ENCODE results near the gene SYNJ2. TPM values are rescaled to one million over a fixed set of nuclear protein-coding genes. Genes with fewer than 3 reads are reported as not detected.
A peak's percentile ranks its signal among the peaks of the same experiment; 100 is the strongest.

Gene SYNJ2
- total RNA-seq, 1 donor from 2014 or later = 18.9 TPM

DNA sequence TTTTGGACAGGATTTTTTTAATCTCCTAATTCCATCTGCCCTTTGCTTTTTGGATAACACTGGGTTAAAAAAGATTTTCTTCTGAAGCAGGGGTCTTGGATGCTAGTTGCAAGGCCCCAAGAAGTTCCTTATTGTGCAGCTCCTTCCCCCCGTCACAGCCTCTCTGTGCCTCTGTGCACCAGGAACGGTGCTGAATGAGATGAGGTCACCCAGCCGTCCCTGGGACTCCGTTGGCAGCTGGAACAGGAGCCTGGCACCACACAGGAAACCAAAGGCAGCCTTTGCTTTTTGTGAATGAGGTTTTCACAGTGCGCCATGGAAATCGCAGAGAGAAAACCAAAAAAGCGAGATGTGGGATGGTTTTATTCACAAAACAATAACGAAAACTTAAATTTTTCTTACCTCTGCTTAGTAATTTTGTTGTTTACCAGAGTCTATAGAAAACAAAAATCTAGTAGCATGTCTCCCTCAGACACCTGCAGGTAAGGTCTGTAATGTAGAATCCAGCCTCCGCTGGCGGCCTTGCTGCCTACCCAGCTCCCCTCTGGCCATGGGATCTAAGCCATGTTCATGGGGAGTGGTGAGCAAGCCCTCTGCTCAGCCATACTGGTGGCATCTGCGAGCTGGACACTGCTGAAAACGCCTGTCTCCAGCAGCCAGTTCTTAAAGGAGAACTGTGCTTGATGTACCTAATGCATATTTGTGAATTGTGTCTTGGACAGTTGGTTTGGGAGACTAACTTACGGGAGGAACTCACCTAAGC lies 40.4 kb upstream of the SYNJ2 start:
- TF ChIP-seq, protein P1, sequence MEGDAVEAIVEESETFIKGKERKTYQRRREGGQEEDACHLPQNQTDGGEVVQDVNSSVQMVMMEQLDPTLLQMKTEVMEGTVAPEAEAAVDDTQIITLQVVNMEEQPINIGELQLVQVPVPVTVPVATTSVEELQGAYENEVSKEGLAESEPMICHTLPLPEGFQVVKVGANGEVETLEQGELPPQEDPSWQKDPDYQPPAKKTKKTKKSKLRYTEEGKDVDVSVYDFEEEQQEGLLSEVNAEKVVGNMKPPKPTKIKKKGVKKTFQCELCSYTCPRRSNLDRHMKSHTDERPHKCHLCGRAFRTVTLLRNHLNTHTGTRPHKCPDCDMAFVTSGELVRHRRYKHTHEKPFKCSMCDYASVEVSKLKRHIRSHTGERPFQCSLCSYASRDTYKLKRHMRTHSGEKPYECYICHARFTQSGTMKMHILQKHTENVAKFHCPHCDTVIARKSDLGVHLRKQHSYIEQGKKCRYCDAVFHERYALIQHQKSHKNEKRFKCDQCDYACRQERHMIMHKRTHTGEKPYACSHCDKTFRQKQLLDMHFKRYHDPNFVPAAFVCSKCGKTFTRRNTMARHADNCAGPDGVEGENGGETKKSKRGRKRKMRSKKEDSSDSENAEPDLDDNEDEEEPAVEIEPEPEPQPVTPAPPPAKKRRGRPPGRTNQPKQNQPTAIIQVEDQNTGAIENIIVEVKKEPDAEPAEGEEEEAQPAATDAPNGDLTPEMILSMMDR (IDR thresholded peaks at IDR 0.05; ENCODE audit: unreplicated experiment) = no peak
- Mint-ChIP-seq H3K27ac (no peak overlapping the region), H3K27me3 (no peaks in the 10 kb centered on the region), H3K36me3 (ENCODE audit: insufficient read depth) (peaks cover 45% of the 10 kb centered on the region), H3K4me3 (ENCODE audit: low read depth) (no peak overlapping the region), H3K9me3 (ENCODE audit: low read depth) (no peaks in the 10 kb centered on the region), H3K4me1 (ENCODE audit: low read depth) (peaks cover 8% of the 10 kb centered on the region)
- no peak for DNase-seq (ENCODE audit: low spot score, unreplicated experiment)

DNA sequence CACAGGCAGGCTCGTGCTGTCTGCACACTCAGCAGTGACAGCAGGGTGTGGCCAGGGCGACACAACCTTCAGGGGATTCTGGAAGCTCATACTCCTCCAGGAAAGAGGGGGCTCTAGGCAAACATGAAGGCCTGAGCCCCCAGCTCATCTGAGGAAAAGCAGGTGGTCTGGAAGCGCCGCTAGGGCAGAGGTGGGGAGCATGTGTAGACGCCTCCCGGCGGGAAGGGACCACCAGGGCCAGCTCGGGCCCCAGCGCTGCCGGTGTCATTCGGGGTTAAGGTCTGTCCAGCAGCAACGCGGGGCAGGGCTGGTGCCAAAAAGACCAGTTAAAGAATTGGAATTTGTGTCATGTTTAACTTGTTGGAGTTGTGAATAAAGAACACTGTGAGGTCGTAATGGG lies 39.3 kb upstream of the SYNJ2 start:
- Mint-ChIP-seq H3K27me3 (no peaks in the 10 kb centered on the region), H3K36me3 (ENCODE audit: insufficient read depth) (peaks cover 51% of the 10 kb centered on the region), H3K9me3 (ENCODE audit: low read depth) (no peaks in the 10 kb centered on the region), H3K4me1 (ENCODE audit: low read depth) (peaks cover 8% of the 10 kb centered on the region), H3K27ac (peak overlapping the region; percentile 87), H3K4me3 (ENCODE audit: low read depth) (no peak overlapping the region)
- DNase-seq (ENCODE audit: low spot score, unreplicated experiment) = no peak
- TF ChIP-seq, protein P1 (IDR thresholded peaks at IDR 0.05; ENCODE audit: unreplicated experiment) = no peak

DNA sequence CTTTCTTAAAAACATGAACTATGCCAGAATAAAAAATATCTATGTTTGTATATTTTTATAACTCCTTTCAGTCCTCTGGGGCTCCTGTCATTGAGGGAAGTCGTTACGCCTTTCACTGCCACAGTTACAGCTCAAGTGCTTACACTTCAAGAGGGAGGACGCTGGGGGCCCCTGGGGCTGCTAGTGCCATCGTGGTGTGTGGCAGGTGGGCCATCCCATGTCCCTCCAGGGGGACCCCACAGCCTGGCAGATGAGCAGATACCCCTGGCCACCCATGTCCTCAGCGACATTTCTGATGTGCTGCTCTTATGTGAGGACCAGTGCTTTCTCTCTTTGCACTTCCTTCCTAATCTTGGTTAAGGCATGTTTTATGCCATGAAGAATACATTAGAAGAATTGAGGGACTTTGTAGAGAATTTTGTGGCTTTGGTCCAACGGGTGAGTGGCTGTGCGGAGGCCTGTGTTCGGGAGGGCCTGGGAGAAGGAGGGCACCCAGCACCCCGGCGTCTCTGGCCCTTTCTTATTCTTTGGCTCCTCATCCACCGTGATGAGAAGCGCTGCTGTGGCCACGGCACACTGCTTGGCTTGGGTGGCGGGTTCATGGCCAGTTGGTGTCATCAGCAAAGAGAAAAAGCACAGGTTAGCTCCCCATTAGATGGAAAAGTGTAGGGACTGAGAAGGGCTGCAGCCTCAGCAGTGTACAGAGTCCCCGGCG lies 38.3 kb upstream of the SYNJ2 start:
- no peak for DNase-seq (ENCODE audit: low spot score, unreplicated experiment)
- Mint-ChIP-seq H3K9me3 (ENCODE audit: low read depth) (no peaks in the 10 kb centered on the region), H3K27me3 (no peaks in the 10 kb centered on the region), H3K4me1 (ENCODE audit: low read depth) (peaks cover 8% of the 10 kb centered on the region), H3K4me3 (ENCODE audit: low read depth) (no peak overlapping the region), H3K36me3 (ENCODE audit: insufficient read depth) (peaks cover 57% of the 10 kb centered on the region), H3K27ac (peak overlapping the region; percentile 43)
- TF ChIP-seq, protein P1 (IDR thresholded peaks at IDR 0.05; ENCODE audit: unreplicated experiment) = no peak

DNA sequence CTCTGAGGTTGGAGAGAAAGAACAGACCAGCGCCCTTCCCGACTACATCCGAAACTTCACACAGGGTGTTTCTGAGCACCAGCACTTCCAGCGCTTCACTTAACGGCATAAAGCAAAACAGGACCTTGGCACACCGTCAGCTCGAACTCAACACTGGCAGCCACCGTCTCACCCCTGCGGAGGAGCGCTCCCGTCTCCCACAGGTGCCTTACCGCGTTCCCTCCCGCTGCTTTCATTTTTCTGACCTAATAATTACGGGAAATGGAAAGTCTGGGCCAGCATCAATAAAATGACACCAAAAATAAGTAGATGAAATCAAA lies 37.7 kb upstream of the SYNJ2 start:
- Mint-ChIP-seq H3K27me3 (no peaks in the 10 kb centered on the region), H3K9me3 (ENCODE audit: low read depth) (peaks cover 5% of the 10 kb centered on the region), H3K4me3 (ENCODE audit: low read depth) (no peak overlapping the region), H3K27ac (peak overlapping the region; percentile 43), H3K36me3 (ENCODE audit: insufficient read depth) (peaks cover 57% of the 10 kb centered on the region), H3K4me1 (ENCODE audit: low read depth) (peaks cover 8% of the 10 kb centered on the region)
- TF ChIP-seq, protein P1 (IDR thresholded peaks at IDR 0.05; ENCODE audit: unreplicated experiment) = no peak
- DNase-seq (ENCODE audit: low spot score, unreplicated experiment) = no peak

DNA sequence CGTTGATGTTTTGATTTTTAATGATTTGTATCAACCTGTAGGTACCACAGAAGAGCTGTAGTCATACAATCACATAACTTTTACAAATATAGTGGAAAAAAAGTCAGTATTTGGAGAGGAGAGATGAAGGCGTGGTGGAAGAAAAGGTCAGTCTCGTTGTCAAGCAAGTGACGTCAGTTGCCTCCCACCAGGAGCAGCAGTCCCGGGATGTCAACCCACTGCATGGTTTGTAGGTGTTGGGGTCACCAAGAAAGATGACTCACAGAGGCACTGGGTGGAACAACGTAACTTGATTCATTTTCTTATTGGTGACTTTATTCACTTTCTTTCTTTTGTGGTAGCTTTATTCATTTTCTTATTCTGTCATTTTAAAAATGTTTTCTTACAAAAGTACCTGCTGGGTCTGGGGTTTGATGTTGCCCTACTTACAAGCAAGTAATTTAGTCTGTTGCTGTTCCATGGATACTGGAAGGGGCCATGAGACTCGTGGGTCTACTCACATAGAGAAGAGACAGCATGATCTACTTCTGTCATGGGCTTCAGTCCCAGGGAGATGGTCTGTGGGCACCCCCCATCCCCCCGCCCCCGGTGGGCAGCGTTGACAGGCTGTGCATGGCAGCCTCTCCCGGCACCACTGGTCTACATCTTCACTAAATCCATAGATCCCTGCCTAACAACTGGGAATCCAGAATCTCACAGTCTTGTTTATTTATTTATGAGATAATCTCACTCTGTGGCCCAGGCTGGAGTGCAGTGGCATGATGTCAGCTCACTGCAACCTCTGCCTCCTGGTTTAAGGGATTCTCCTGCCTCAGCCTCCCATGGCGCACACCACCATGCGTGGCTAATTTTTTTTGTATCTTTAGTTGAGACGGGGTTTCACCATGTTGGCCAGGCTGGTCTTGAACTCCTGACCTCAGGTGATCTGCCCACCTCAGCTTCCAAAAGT lies 36.4 kb upstream of the SYNJ2 start:
- H3K4me1 Mint-ChIP-seq (ENCODE audit: low read depth) = peaks cover 3% of the 10 kb centered on the region
- H3K9me3 Mint-ChIP-seq (ENCODE audit: low read depth) = peaks cover 18% of the 10 kb centered on the region
- TF ChIP-seq, protein P1 (IDR thresholded peaks at IDR 0.05; ENCODE audit: unreplicated experiment) = no peak
- H3K27ac Mint-ChIP-seq = peak overlapping the region; percentile 82
- H3K4me3 Mint-ChIP-seq (ENCODE audit: low read depth) = no peak overlapping the region
- DNase-seq (ENCODE audit: low spot score, unreplicated experiment) = no peak
- peaks cover 54% of the 10 kb centered on the region for H3K36me3 Mint-ChIP-seq (ENCODE audit: insufficient read depth)
- no peaks in the 10 kb centered on the region for H3K27me3 Mint-ChIP-seq
